Fibroblast of upper back skin (primary cell): ENCODE results near the gene TMCO1.
"Not testable (repeated sequence)": the region's sequence is repeated elsewhere in the genome, so short reads cannot be mapped to it uniquely, and the experiment has no call there.

Experiments
- DNase-seq: peaks from one replicate; pipeline ENCODE4 v3.0.0-alpha.2; 2013

TMCO1 gene

GRCh38 chr1:165768513-165769394, at the start of gene TMCO1:
Gene TMCO1, minus strand, starts transcription at chr1:165768868. Its CDS starts 117 bp downstream, at chr1:165768751.
- peak; percentile 99 for DNase-seq

GRCh38 chr1:165816826-165817497, 48.3 kb upstream of the TMCO1 start:
- DNase-seq, result no peak

GRCh38 chr1:165816157-165816556, 47.5 kb upstream of the TMCO1 start:
- DNase-seq, result no peak

- peak; percentile 18 for DNase-seq
Measured at GRCh38 chr1:165815725-165816124, 47.1 kb upstream of the TMCO1 start.

- DNase-seq, result no peak
Measured at GRCh38 chr1:165807613-165808012, 38.9 kb upstream of the TMCO1 start.

GRCh38 chr1:165804513-165804912, 35.8 kb upstream of the TMCO1 start:
- DNase-seq, result not testable (repeated sequence)

- DNase-seq, result no peak
Measured at GRCh38 chr1:165799387-165799786, 30.7 kb upstream of the TMCO1 start.

GRCh38 chr1:165795894-165796293, 27.2 kb upstream of the TMCO1 start:
- no peak for DNase-seq

- no peak for DNase-seq
Measured at GRCh38 chr1:165793951-165794350, 25.3 kb upstream of the TMCO1 start.

GRCh38 chr1:165787741-165788140, 19.1 kb upstream of the TMCO1 start:
- no peak for DNase-seq

GRCh38 chr1:165783519-165783918, 14.9 kb upstream of the TMCO1 start:
- DNase-seq, result not testable (repeated sequence)

GRCh38 chr1:165778197-165778596, 9.5 kb upstream of the TMCO1 start:
- not testable (repeated sequence) for DNase-seq

- peak; percentile 72 for DNase-seq
Measured at GRCh38 chr1:165773324-165773965, 4.8 kb upstream of the TMCO1 start.

GRCh38 chr1:165772739-165773138, 4.1 kb upstream of the TMCO1 start:
- DNase-seq, result no peak

- no peak for DNase-seq
Measured at GRCh38 chr1:165764277-165764676, 4.4 kb downstream of the TMCO1 start.

GRCh38 chr1:165763442-165763841, 5.2 kb downstream of the TMCO1 start:
- no peak for DNase-seq

- no peak for DNase-seq
Measured at GRCh38 chr1:165762725-165763124, 5.9 kb downstream of the TMCO1 start.

GRCh38 chr1:165759095-165759494, 9.6 kb downstream of the TMCO1 start:
- no peak for DNase-seq

GRCh38 chr1:165755393-165756010, 13.2 kb downstream of the TMCO1 start:
- no peak for DNase-seq

- no peak for DNase-seq
Measured at GRCh38 chr1:165753934-165754333, 14.7 kb downstream of the TMCO1 start.

- DNase-seq, result no peak
Measured at GRCh38 chr1:165748550-165748949, 20.1 kb downstream of the TMCO1 start.

GRCh38 chr1:165747632-165748447, 20.8 kb downstream of the TMCO1 start:
- no peak for DNase-seq
